Testis (tissue), 2 donors: ENCODE data around the gene TERF2IP.

Experiments
- CTCF ChIP-seq, 3 experiments: fragments of 450-650 bp in 2 of 3; fragments of 200-600 bp in 1 of 3; sonication (generic) in 1 of 3; IDR thresholded peaks; one replicate each; pipeline ENCODE4 v1.5.1; 2016 to 2019; ENCODE audit warnings: antibody characterized with exemption in 3 of 3, mild to moderate bottlenecking in 2 of 3, moderate library complexity in 1 of 3
- POLR2A ChIP-seq: fragments of 450-650 bp; IDR thresholded peaks from one replicate; pipeline ENCODE4 v1.6.1; 2017; ENCODE audit warnings: antibody characterized with exemption, mild to moderate bottlenecking, moderate library complexity

GRCh38 chr16:75676909-75677308, 29.3 kb downstream of the TERF2IP start, which contains the start of gene CPHXL2:
- TF ChIP-seq CTCF (IDR thresholded peaks at IDR 0.05) (no peak), POLR2A (no peak)
